Right atrium auricular region (tissue), 2 donors: ENCODE measurements around the gene DOCK3. TPM values are rescaled to one million over a fixed set of nuclear protein-coding genes. Genes with fewer than 3 reads are reported as not detected.
"Not testable (repeated sequence)": the region's sequence is repeated elsewhere in the genome, so short reads cannot be mapped to it uniquely, and the experiment has no call there.

Experiments used
- DNase-seq: peaks from one replicate; pipeline ENCODE4 v3.0.0-alpha.2; 2019; ENCODE audit warnings: low spot score
- H3K27ac ChIP-seq, 2 donors: fragments of 200-600 bp; sonication (generic); 1 replicate in 1 of 2; 2 replicates in 1 of 2; pipeline ENCODE4 v1.5.1; 2016 to 2019
- H3K27me3 ChIP-seq, 2 donors: fragments of 200-600 bp; sonication (generic); one replicate each; pipeline versions ENCODE4 v1.5.1 to v1.6.0; 2017 to 2019
- H3K36me3 ChIP-seq: fragments of 200-600 bp; sonication (generic); one replicate; pipeline ENCODE4 v1.5.1; 2016
- H3K4me1 ChIP-seq, 2 donors: fragments of 200-600 bp; sonication (generic); one replicate each; pipeline versions ENCODE4 v1.5.1 to v1.6.0; 2017 to 2019
- H3K4me3 ChIP-seq, 2 donors: fragments of 200-600 bp; sonication (generic); 1 replicate in 1 of 2; 2 replicates in 1 of 2; pipeline ENCODE4 v1.5.1; 2017 to 2019; ENCODE audit warnings: mild to moderate bottlenecking in 1 of 2, moderate library complexity in 1 of 2
- H3K9me3 ChIP-seq, 2 donors: fragments of 200-600 bp; sonication (generic); one replicate each; pipeline ENCODE4 v1.5.1; 2019
- total RNA-seq, 2 donors: library from RNA; depleted of rRNA; stranded (reverse); fragments of >200 nt; gene quantifications; one replicate each; pipeline ENCODE4 v1.1.0, GENCODE V29; 2016
- TF ChIP-seq, protein P1 (sequence below), 2 donors: fragments of 200-600 bp; sonication (generic); IDR thresholded peaks; one replicate each; pipeline ENCODE4 v1.5.1; 2019; ENCODE audit warnings: antibody characterized with exemption in 2 of 2

Gene DOCK3
- total RNA-seq, 2 donors from 2014 or later: 2.7 to 4.6 TPM

GRCh38 chr3:51297333-51297732 lies 622.6 kb downstream of the DOCK3 start:
- TF ChIP-seq, protein P1, sequence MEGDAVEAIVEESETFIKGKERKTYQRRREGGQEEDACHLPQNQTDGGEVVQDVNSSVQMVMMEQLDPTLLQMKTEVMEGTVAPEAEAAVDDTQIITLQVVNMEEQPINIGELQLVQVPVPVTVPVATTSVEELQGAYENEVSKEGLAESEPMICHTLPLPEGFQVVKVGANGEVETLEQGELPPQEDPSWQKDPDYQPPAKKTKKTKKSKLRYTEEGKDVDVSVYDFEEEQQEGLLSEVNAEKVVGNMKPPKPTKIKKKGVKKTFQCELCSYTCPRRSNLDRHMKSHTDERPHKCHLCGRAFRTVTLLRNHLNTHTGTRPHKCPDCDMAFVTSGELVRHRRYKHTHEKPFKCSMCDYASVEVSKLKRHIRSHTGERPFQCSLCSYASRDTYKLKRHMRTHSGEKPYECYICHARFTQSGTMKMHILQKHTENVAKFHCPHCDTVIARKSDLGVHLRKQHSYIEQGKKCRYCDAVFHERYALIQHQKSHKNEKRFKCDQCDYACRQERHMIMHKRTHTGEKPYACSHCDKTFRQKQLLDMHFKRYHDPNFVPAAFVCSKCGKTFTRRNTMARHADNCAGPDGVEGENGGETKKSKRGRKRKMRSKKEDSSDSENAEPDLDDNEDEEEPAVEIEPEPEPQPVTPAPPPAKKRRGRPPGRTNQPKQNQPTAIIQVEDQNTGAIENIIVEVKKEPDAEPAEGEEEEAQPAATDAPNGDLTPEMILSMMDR (IDR thresholded peaks at IDR 0.05): no peak
- Histone ChIP-seq H3K9me3 (peaks cover 0 to 19% of the 10 kb centered on the region in 2 donors), H3K27me3 (no peaks in the 10 kb centered on the region), H3K4me3 (no peak overlapping the region), H3K36me3 (no peaks in the 10 kb centered on the region), H3K4me1 (no peaks in the 10 kb centered on the region), H3K27ac (no peak overlapping the region)
- no peak for DNase-seq

- H3K36me3 ChIP-seq: no peaks in the 10 kb centered on the region
- H3K9me3 ChIP-seq: peaks cover 0 to 23% of the 10 kb centered on the region in 2 donors
- no peaks in the 10 kb centered on the region for H3K4me1 ChIP-seq
- H3K27me3 ChIP-seq: no peaks in the 10 kb centered on the region
- DNase-seq: no peak
- H3K4me3 ChIP-seq: no peak overlapping the region
- TF ChIP-seq, protein P1 (IDR thresholded peaks at IDR 0.05): no peak
- no peak overlapping the region for H3K27ac ChIP-seq
These were observed 629.5 kb downstream of the DOCK3 start for GRCh38 chr3:51304230-51304629.

DNA sequence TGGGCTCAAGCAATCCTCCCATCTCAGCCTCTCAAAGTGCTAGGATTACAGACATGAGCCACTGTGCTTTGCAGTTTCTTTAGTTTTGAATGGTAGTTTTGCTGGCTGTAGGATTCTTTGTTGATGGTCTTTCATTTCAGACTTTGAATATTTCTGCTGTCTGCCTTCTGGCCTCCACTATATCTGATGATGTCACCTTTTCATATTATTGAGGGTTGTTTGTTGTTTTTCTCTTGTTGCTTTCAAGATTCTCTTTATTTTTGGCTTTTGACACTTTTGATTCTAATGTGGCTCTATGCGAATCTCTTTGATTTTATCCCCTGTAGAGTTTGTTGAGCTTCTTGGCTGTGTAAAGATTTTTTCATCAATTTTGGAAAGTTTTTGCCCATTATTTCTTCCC lies 631.4 kb downstream of the DOCK3 start:
- no peaks in the 10 kb centered on the region for H3K36me3 ChIP-seq

DNA sequence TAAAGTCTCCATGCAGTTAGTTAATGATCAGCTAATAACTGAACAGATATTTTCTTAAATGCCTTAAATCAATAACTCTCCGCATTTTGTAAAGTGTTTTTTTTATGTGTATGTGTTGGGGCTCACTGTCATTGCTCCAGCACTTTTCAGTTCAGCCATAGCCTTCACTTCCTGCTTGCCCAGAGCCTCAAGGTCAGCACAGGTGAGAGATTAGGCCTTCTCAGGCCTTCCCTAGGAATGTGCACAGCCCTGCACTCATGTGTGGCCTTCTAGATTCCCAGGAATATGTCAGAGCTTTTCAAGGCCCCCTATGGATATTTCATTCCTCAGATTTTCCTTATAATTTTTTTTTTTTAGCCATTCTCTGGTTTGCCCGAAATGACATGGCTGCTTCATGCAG lies 632.7 kb downstream of the DOCK3 start:
- H3K27me3 ChIP-seq: no peaks in the 10 kb centered on the region
- H3K9me3 ChIP-seq: peaks cover 0 to 8% of the 10 kb centered on the region in 2 donors
- H3K4me1 ChIP-seq: no peaks in the 10 kb centered on the region
- no peak overlapping the region for H3K27ac ChIP-seq
- no peak for DNase-seq
- TF ChIP-seq, protein P1 (IDR thresholded peaks at IDR 0.05): no peak
- H3K36me3 ChIP-seq: no peaks in the 10 kb centered on the region
- H3K4me3 ChIP-seq: no peak overlapping the region

More for the DNA sequence above, 631.4 kb downstream of the DOCK3 start:
- H3K27me3 ChIP-seq: no peaks in the 10 kb centered on the region
- TF ChIP-seq, protein P1 (IDR thresholded peaks at IDR 0.05): no peak
- DNase-seq: no peak
- H3K4me1 ChIP-seq: no peaks in the 10 kb centered on the region
- H3K4me3 ChIP-seq: no peak overlapping the region
- H3K27ac ChIP-seq: no peak overlapping the region
- H3K9me3 ChIP-seq: peaks cover 0 to 22% of the 10 kb centered on the region in 2 donors

DNA sequence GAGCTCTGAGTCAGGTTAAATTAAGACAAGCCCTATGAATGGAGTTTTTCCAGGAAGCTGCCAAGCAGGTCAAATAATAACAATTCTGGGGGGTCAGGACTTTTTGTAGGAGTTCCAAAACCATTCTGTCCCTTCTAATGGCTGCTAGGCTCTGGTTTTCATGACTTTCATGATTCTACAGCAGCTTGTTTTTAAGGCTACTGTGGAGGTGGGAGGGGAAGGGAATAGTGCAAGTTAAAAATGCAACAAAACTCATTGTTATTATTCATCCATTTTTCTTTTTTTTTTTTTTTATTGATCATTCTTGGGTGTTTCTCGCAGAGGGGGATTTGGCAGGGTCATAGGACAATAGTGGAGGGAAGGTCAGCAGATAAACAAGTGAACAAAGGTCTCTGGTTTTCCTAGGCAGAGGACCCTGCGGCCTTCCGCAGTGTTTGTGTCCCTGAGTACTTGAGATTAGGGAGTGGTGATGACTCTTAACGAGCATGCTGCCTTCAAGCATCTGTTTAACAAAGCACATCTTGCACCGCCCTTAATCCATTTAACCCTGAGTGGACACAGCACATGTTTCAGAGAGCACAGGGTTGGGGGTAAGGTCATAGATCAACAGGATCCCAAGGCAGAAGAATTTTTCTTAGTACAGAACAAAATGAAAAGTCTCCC lies 633.3 kb downstream of the DOCK3 start:
- DNase-seq, H3K27ac ChIP-seq, H3K4me1 ChIP-seq, H3K4me3 ChIP-seq, H3K27me3 ChIP-seq, H3K36me3 ChIP-seq, H3K9me3 ChIP-seq: not testable (repeated sequence)

DNA sequence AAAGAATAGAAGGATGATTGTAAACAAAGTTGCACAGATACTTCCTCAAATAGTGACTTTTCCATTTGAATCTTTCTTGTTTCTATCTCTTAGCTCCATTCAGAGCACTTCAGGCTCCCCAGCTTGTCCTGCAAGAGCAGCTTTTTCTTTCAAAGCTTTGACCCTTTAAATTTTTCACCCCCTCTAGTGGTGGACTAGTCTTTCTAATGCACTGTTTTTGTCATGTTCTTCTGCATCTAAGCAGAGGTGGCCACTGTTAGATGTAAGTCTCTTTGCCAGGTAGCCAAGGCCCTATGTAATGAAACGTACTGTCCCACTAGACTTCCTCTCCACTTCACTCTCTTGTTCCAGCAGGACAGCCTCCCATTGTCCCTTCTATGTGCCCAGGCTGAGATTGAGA lies 636.3 kb downstream of the DOCK3 start:
- Histone ChIP-seq H3K27ac (no peak overlapping the region), H3K27me3 (no peaks in the 10 kb centered on the region), H3K4me3 (no peak overlapping the region), H3K9me3 (peaks cover 0 to 6% of the 10 kb centered on the region in 2 donors), H3K36me3 (no peaks in the 10 kb centered on the region), H3K4me1 (no peaks in the 10 kb centered on the region)
- TF ChIP-seq, protein P1 (IDR thresholded peaks at IDR 0.05): peak in 1 of 2 donors; percentile 37
- DNase-seq: no peak
